ENCODE data around the gene NAP1L1.
A peak's percentile ranks its signal among the peaks of the same experiment; 100 is the strongest.

NAP1L1 gene

GRCh38 chr12:76106631-76107030, 22.1 kb upstream of the NAP1L1 start:
- no peak overlapping the region for H3K4me3 ChIP-seq (ENCODE audit: low read length)
- no peaks in the 10 kb centered on the region for H3K4me1 ChIP-seq (ENCODE audit: insufficient read depth, low read length)
- no peaks in the 10 kb centered on the region for H3K9me3 ChIP-seq (ENCODE audit: low read length)
- H3K27me3 ChIP-seq (ENCODE audit: insufficient read depth, low read length): no peaks in the 10 kb centered on the region
- no peaks in the 10 kb centered on the region for H3K36me3 ChIP-seq (ENCODE audit: insufficient read depth, low read length)
- no peak overlapping the region for H2AFZ ChIP-seq (ENCODE audit: low read depth, low read length)

DNA sequence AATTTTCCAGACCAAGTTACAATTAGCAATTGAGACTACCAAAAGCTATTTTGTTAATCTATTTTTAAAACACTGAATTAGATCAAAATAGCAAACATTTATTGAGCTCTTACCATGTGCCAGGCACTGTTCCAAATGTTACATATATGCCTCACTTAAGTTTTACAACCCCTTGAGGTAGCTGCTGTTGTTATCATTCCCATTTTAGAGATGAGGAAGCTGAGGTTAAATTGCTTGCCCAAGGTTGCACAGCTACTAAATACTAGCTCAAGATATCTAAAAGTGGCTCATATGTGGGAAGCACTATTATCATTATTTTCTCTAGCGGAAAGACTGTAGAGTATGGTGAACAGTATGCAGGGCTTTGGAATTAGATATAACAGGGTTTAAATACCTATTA, 19.5 kb upstream of the NAP1L1 start:
- Histone ChIP-seq H3K4me3 (ENCODE audit: low read length) (no peak overlapping the region), H3K9me3 (ENCODE audit: low read length) (no peaks in the 10 kb centered on the region), H3K27me3 (ENCODE audit: insufficient read depth, low read length) (no peaks in the 10 kb centered on the region), H3K4me1 (ENCODE audit: insufficient read depth, low read length) (no peaks in the 10 kb centered on the region), H2AFZ (ENCODE audit: low read depth, low read length) (no peak overlapping the region), H3K36me3 (ENCODE audit: insufficient read depth, low read length) (no peaks in the 10 kb centered on the region)

GRCh38 chr12:76101739-76102385, 17.4 kb upstream of the NAP1L1 start:
- no peaks in the 10 kb centered on the region for H3K4me1 ChIP-seq (ENCODE audit: insufficient read depth, low read length)
- no peaks in the 10 kb centered on the region for H3K27me3 ChIP-seq (ENCODE audit: insufficient read depth, low read length)
- H3K36me3 ChIP-seq (ENCODE audit: insufficient read depth, low read length): no peaks in the 10 kb centered on the region
- H3K4me3 ChIP-seq (ENCODE audit: low read length): no peak overlapping the region
- H2AFZ ChIP-seq (ENCODE audit: low read depth, low read length): no peak overlapping the region
- no peaks in the 10 kb centered on the region for H3K9me3 ChIP-seq (ENCODE audit: low read length)

DNA sequence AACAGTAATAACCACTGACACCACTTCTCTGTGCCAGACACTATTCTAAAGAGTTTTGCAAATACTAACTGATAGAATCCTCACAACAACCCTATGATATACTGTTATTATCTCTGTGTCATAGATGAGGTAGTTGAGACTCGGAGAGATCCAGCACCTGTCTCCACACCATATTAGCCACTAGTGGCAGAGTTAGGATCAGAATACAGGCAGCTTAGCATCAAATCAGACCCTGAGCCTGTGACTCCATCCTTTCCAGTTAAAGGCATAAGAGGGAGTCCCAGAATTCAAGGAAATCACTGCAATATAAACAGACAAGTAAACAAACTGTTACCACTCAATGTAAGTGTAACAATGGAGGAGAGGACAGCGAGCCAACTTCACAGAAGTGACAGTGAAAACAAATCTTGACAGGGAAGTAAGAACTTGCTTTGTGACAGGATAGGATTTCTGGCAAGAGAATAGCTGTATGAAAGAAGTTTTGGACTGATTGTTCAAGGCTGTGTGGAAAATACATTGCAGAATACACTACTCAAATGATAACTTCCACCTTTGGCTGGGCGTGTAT, 11.7 kb upstream of the NAP1L1 start:
- no peaks in the 10 kb centered on the region for H3K36me3 ChIP-seq (ENCODE audit: insufficient read depth, low read length)
- no peaks in the 10 kb centered on the region for H3K27me3 ChIP-seq (ENCODE audit: insufficient read depth, low read length)
- H3K4me1 ChIP-seq (ENCODE audit: insufficient read depth, low read length): no peaks in the 10 kb centered on the region
- H2AFZ ChIP-seq (ENCODE audit: low read depth, low read length): no peak overlapping the region
- H3K9me3 ChIP-seq (ENCODE audit: low read length): no peaks in the 10 kb centered on the region
- no peak overlapping the region for H3K4me3 ChIP-seq (ENCODE audit: low read length)

- Histone ChIP-seq H3K9me3 (ENCODE audit: low read length) (no peaks in the 10 kb centered on the region), H2AFZ (ENCODE audit: low read depth, low read length) (no peak overlapping the region), H3K4me1 (ENCODE audit: insufficient read depth, low read length) (no peaks in the 10 kb centered on the region), H3K36me3 (ENCODE audit: insufficient read depth, low read length) (no peaks in the 10 kb centered on the region), H3K4me3 (ENCODE audit: low read length) (no peak overlapping the region), H3K27me3 (ENCODE audit: insufficient read depth, low read length) (no peaks in the 10 kb centered on the region)
These were observed 10.3 kb upstream of the NAP1L1 start for GRCh38 chr12:76094754-76095153.

DNA sequence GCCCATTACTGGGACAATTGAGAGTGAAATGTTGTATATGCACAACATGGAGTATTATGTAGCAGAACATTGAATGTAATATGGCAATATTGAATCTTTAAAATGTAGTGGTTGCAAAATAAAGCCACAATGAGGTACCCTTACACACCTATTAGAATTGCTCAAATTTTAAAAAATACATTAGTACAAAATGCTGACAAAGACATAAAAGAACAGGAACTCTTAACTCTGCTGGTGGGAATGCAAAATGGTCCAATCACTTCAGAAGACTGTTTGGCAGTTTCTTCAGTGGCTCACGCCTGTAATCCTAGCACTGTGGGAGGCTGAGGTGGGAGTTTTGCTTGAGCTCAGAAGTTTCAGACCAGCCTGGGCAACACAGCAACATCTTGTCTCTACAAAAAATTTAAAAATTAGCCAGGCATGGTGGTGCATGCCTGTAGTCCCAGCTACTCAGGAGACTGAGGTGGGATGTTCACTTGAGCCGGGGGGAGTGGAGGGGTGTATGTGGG, 6.8 kb upstream of the NAP1L1 start:
- Histone ChIP-seq H3K27me3 (ENCODE audit: insufficient read depth, low read length) (no peaks in the 10 kb centered on the region), H3K36me3 (ENCODE audit: insufficient read depth, low read length) (no peaks in the 10 kb centered on the region), H3K4me1 (ENCODE audit: insufficient read depth, low read length) (peaks cover 2% of the 10 kb centered on the region), H3K4me3 (ENCODE audit: low read length) (no peak overlapping the region), H3K9me3 (ENCODE audit: low read length) (no peaks in the 10 kb centered on the region), H2AFZ (ENCODE audit: low read depth, low read length) (no peak overlapping the region)

DNA sequence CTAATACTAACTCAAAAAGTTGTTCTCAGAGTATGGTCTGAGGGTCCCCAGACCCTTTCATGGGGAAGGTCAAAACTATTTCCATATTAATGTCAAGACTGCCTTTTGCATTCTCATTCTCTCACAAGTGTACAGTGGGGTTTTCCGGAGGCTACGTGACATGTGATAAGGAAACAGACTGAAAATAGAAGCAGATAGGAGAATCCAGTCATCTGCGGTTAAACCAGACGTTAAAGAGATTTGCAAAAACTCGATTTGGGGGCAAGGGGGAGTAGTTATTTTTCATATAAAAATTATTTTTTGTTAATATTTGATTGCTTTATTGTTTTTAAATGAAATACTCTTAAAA, 1.0 kb upstream of the NAP1L1 start:
- Histone ChIP-seq H3K27me3 (ENCODE audit: insufficient read depth, low read length) (no peaks in the 10 kb centered on the region), H3K4me3 (ENCODE audit: low read length) (peak overlapping the region; percentile 96)

DNA sequence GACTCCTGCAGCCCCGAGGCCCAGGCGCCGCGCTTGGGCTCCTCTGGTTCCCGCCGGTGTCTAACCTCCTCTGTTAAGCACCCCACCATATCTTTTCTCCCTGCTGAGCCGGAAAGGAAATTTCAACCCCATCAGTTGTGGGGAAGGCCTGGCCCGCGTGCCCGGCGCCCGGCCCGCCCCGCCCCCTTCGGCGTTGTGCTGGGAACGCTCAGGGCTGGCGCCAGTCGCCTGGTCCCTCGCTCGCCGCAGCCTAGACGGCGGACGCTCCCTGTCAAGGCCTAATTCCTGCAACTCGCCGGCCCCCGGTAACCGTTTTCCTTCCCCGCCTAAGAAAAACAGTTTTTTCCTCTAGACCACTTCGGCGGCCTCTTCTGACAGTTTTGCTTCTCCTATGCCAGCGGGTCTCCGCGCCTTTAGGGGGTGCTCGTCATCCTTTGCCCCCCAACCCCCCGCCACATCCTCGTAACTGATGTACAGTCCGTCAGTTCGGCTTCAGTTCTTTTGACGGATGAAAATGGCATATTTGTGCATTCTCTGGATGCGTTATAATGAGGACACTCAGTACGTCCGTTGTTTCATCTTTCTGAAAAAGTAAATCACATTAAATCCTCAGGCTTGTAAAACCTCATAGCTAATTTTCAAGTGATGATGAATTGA, 506 bp upstream of the NAP1L1 start:
- Histone ChIP-seq H3K27me3 (ENCODE audit: insufficient read depth, low read length) (no peaks in the 10 kb centered on the region), H3K4me3 (ENCODE audit: low read length) (peak overlapping the region; percentile 96)

More for the DNA sequence above, 1.0 kb upstream of the NAP1L1 start:
- Histone ChIP-seq H2AFZ (ENCODE audit: low read depth, low read length) (peak overlapping the region; percentile 88), H3K36me3 (ENCODE audit: insufficient read depth, low read length) (peaks cover 4% of the 10 kb centered on the region), H3K9me3 (ENCODE audit: low read length) (peaks cover under 1% of the 10 kb centered on the region), H3K4me1 (ENCODE audit: insufficient read depth, low read length) (peaks cover 28% of the 10 kb centered on the region)

GRCh38 chr12:76083246-76083903, 1.1 kb downstream of the NAP1L1 start:
- H3K36me3 ChIP-seq (ENCODE audit: insufficient read depth, low read length): peaks cover 13% of the 10 kb centered on the region
- H3K9me3 ChIP-seq (ENCODE audit: low read length): peaks cover 8% of the 10 kb centered on the region
- no peaks in the 10 kb centered on the region for H3K27me3 ChIP-seq (ENCODE audit: insufficient read depth, low read length)
- H3K4me1 ChIP-seq (ENCODE audit: insufficient read depth, low read length): peaks cover 28% of the 10 kb centered on the region
- H3K4me3 ChIP-seq (ENCODE audit: low read length): peak overlapping the region; percentile 96
- H2AFZ ChIP-seq (ENCODE audit: low read depth, low read length): no peak overlapping the region

More for the DNA sequence above, 506 bp upstream of the NAP1L1 start:
- H3K4me1 ChIP-seq (ENCODE audit: insufficient read depth, low read length): peaks cover 28% of the 10 kb centered on the region
- peaks cover 9% of the 10 kb centered on the region for H3K36me3 ChIP-seq (ENCODE audit: insufficient read depth, low read length)
- H2AFZ ChIP-seq (ENCODE audit: low read depth, low read length): peak overlapping the region; percentile 88
- peaks cover 3% of the 10 kb centered on the region for H3K9me3 ChIP-seq (ENCODE audit: low read length)

GRCh38 chr12:76081909-76082308, 2.6 kb downstream of the NAP1L1 start:
- H3K27me3 ChIP-seq (ENCODE audit: insufficient read depth, low read length): no peaks in the 10 kb centered on the region
- H3K4me3 ChIP-seq (ENCODE audit: low read length): peak overlapping the region; percentile 96
- H2AFZ ChIP-seq (ENCODE audit: low read depth, low read length): no peak overlapping the region
- peaks cover 13% of the 10 kb centered on the region for H3K36me3 ChIP-seq (ENCODE audit: insufficient read depth, low read length)
- H3K4me1 ChIP-seq (ENCODE audit: insufficient read depth, low read length): peaks cover 28% of the 10 kb centered on the region
- peaks cover 8% of the 10 kb centered on the region for H3K9me3 ChIP-seq (ENCODE audit: low read length)

DNA sequence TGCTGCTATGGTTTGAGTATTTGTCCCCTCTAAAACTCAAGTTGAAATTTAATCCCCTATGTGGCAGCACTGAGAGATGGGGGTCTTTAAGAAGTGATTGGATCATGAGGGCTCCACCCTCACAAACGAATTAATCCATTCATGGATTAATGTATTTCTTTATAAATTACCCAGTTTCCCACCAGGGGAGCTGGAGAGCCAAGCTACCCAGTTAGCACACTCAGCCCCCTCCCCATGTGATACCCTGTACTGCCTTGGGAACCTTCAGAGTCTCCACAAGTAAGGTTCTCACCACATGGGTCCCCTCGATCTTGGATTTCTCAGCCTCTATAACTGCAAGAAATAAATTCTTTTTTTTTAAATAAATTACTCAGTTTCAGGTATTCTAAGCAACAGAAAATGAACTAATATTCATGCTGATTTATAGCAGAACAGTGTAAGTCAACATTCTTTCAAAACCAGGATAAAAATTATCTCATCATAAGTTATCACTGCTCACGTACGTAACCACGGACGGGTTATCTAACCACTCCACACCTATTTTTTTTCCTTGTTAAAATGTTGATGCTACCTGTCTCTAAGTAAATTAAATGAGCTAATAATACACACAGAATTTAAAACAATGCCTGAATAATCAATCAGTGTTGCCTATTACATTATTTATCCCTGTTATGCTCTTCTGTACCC, 3.6 kb downstream of the NAP1L1 start:
- Histone ChIP-seq H3K4me1 (ENCODE audit: insufficient read depth, low read length) (peaks cover 22% of the 10 kb centered on the region), H3K9me3 (ENCODE audit: low read length) (peaks cover 8% of the 10 kb centered on the region), H2AFZ (ENCODE audit: low read depth, low read length) (no peak overlapping the region), H3K27me3 (ENCODE audit: insufficient read depth, low read length) (no peaks in the 10 kb centered on the region), H3K36me3 (ENCODE audit: insufficient read depth, low read length) (peaks cover 13% of the 10 kb centered on the region), H3K4me3 (ENCODE audit: low read length) (no peak overlapping the region)

GRCh38 chr12:76080017-76080728, 4.3 kb downstream of the NAP1L1 start:
- Histone ChIP-seq H3K4me3 (ENCODE audit: low read length) (no peak overlapping the region), H3K27me3 (ENCODE audit: insufficient read depth, low read length) (no peaks in the 10 kb centered on the region), H2AFZ (ENCODE audit: low read depth, low read length) (no peak overlapping the region), H3K36me3 (ENCODE audit: insufficient read depth, low read length) (peaks cover 13% of the 10 kb centered on the region), H3K4me1 (ENCODE audit: insufficient read depth, low read length) (peaks cover 19% of the 10 kb centered on the region), H3K9me3 (ENCODE audit: low read length) (peaks cover 8% of the 10 kb centered on the region)

Measured in neuron (in vitro differentiated cells).